GM23248 (cell line): ENCODE results near the gene MYH8. TPM values are rescaled to one million over a fixed set of nuclear protein-coding genes. Genes with fewer than 3 reads are reported as not detected.

ENCODE experiments used
- DNase-seq: peaks from one replicate; pipeline ENCODE4 v3.0.0-alpha.2; 2015
- H2AFZ ChIP-seq: fragments of 200-600 bp; sonication (generic); 2 replicates; pipeline ENCODE4 v1.6.1; 2016; ENCODE audit warnings: antibody characterized with exemption
- H3F3A ChIP-seq: fragments of 200-600 bp; sonication (generic); 2 replicates; pipeline ENCODE4 v1.6.1; 2016; ENCODE audit warnings: mild to moderate bottlenecking, antibody characterized with exemption, mixed run types; ENCODE audit not compliant: insufficient read depth
- H3K27ac ChIP-seq: fragments of 200-600 bp; sonication (generic); 2 replicates; pipeline ENCODE4 v1.5.1; 2016; ENCODE audit warnings: mild to moderate bottlenecking
- H3K27me3 ChIP-seq: fragments of 200-600 bp; sonication (generic); replicated peaks from 2 replicates; pipeline ENCODE4 v1.6.1; 2016; ENCODE audit warnings: mild to moderate bottlenecking; ENCODE audit not compliant: insufficient read depth
- H3K36me3 ChIP-seq: fragments of 200-600 bp; sonication (generic); 2 replicates; pipeline ENCODE4 v1.6.1; 2016; ENCODE audit warnings: low read depth, mild to moderate bottlenecking
- H3K4me1 ChIP-seq: fragments of 200-600 bp; sonication (generic); 2 replicates; pipeline ENCODE4 v1.6.1; 2016; ENCODE audit warnings: mild to moderate bottlenecking; ENCODE audit not compliant: insufficient read depth
- H3K4me2 ChIP-seq: fragments of 200-600 bp; sonication (generic); one replicate; pipeline ENCODE4 v1.6.1; 2016; ENCODE audit warnings: mild to moderate bottlenecking; ENCODE audit not compliant: unreplicated experiment
- H3K4me3 ChIP-seq: fragments of 200-600 bp; sonication (generic); 2 replicates; pipeline ENCODE4 v1.5.1; 2016; ENCODE audit warnings: mild to moderate bottlenecking
- H3K79me2 ChIP-seq: fragments of 200-600 bp; sonication (generic); 2 replicates; pipeline ENCODE4 v1.6.1; 2016; ENCODE audit warnings: mild to moderate bottlenecking; ENCODE audit not compliant: insufficient read depth
- H3K9ac ChIP-seq: fragments of 200-600 bp; sonication (generic); 2 replicates; pipeline ENCODE4 v1.6.1; 2016; ENCODE audit warnings: mild to moderate bottlenecking
- H3K9me2 ChIP-seq: fragments of 200-600 bp; sonication (generic); 2 replicates; pipeline ENCODE4 v1.6.1; 2016; ENCODE audit warnings: mixed run types, mild to moderate bottlenecking, moderate library complexity; ENCODE audit not compliant: insufficient read depth
- H3K9me3 ChIP-seq: fragments of 200-600 bp; sonication (generic); one replicate; pipeline ENCODE4 v1.6.1; 2017; ENCODE audit warnings: low read depth
- H4K20me1 ChIP-seq: fragments of 200-600 bp; sonication (generic); 2 replicates; pipeline ENCODE4 v1.6.0; 2016; ENCODE audit not compliant: insufficient read depth
- EZH2 ChIP-seq: fragments of 200-600 bp; sonication (generic); IDR thresholded peaks from 2 replicates; pipeline ENCODE4 v1.6.1; 2018; ENCODE audit warnings: antibody characterized with exemption, mild to moderate bottlenecking; ENCODE audit not compliant: insufficient read depth, poor library complexity, severe bottlenecking
- EZH2phosphoT487 ChIP-seq: fragments of 200-600 bp; sonication (generic); IDR thresholded peaks from 2 replicates; pipeline ENCODE4 v1.6.1; 2018; ENCODE audit warnings: antibody characterized with exemption, moderate library complexity, mild to moderate bottlenecking, low read depth; ENCODE audit not compliant: insufficient read depth
- WGBS, 2 experiments: methylation state at CpG; one replicate each; pipeline ENCODE4 v1.1.6; 2015 to 2017; ENCODE audit warnings: low lambda C conversion rate in 2 of 2, low coverage in 1 of 2; ENCODE audit errors: missing lambda C conversion rate in 2 of 2; 5-methylcytosine and 5-hydroxymethylcytosine counted together
- in situ Hi-C: fragments of 300-500 bp; cut with MboI; formaldehyde crosslinking; loops from 2 replicates; pipeline ENCODE4 v1.15.0; 2020
- polyA plus RNA-seq: library from polyadenylated mRNA; unstranded; fragments of >200 nt; fragmentation: Nextera tagmentation; extraction: Ambion mirVana; gene quantifications from 2 replicates; pipeline ENCODE4 v1.2.1, GENCODE V29; 2016
- total RNA-seq: library from RNA; depleted of rRNA; stranded (reverse); fragments of >200 nt; shearing (Covaris generic); gene quantifications from 2 replicates; pipeline ENCODE4 v1.2.3, GENCODE V29; 2014

The MYH8 gene
- total and polyA plus RNA-seq, 2 experiments from 2014 or later = not detected

- Histone ChIP-seq H3K36me3 (no peaks in the 10 kb centered on the region), H3F3A (no peaks in the 10 kb centered on the region), H3K9me3 (no peaks in the 10 kb centered on the region), H3K4me2 (no peak overlapping the region), H3K4me3 (no peak overlapping the region), H3K9ac (no peak overlapping the region), H3K79me2 (no peaks in the 10 kb centered on the region), H3K27ac (no peak overlapping the region), H4K20me1 (no peaks in the 10 kb centered on the region), H3K4me1 (no peaks in the 10 kb centered on the region), H3K27me3 (peaks cover 4% of the 10 kb centered on the region; the same call in 1 of the 2 replicates), H2AFZ (no peak overlapping the region), H3K9me2 (no peaks in the 10 kb centered on the region)
- WGBS, 2 experiments = 64 to 71% methylated on average over 14 of the region's 14 CpGs
- in situ Hi-C loops = no loop called here
- DNase-seq = no peak
- TF ChIP-seq EZH2 (no peak), EZH2phosphoT487 (no peak)
These were observed 25.1 kb downstream of the MYH8 start for GRCh38 chr17:10396524-10397163.

- peaks cover 11% of the 10 kb centered on the region for H3K27me3 ChIP-seq
- TF ChIP-seq EZH2 (no peak), EZH2phosphoT487 (no peak)
- no peak overlapping the region for H3K27ac ChIP-seq
- no peaks in the 10 kb centered on the region for H3F3A ChIP-seq
- in situ Hi-C loops = no loop called here
- no peak overlapping the region for H3K9ac ChIP-seq
- no peaks in the 10 kb centered on the region for H3K9me2 ChIP-seq
- no peak for DNase-seq
- H3K36me3 ChIP-seq = no peaks in the 10 kb centered on the region
- H3K9me3 ChIP-seq = no peaks in the 10 kb centered on the region
- no peaks in the 10 kb centered on the region for H3K79me2 ChIP-seq
- H3K4me3 ChIP-seq = no peak overlapping the region
- H3K4me1 ChIP-seq = no peaks in the 10 kb centered on the region
- no peak overlapping the region for H2AFZ ChIP-seq
- H4K20me1 ChIP-seq = no peaks in the 10 kb centered on the region
- 57 to 65% methylated on average over 6 of the region's 6 CpGs for WGBS, 2 experiments
- H3K4me2 ChIP-seq = no peak overlapping the region
These were observed 27.4 kb downstream of the MYH8 start for GRCh38 chr17:10394201-10394887.

GRCh38 chr17:10392880-10393279, 28.9 kb downstream of the MYH8 start:
- H3K36me3 ChIP-seq = no peaks in the 10 kb centered on the region
- no peaks in the 10 kb centered on the region for H3K4me1 ChIP-seq
- no peak overlapping the region for H3K27ac ChIP-seq
- in situ Hi-C loops = no loop called here
- no peak overlapping the region for H2AFZ ChIP-seq
- no peaks in the 10 kb centered on the region for H3F3A ChIP-seq
- TF ChIP-seq EZH2phosphoT487 = no peak
- no peak for TF ChIP-seq EZH2
- no peaks in the 10 kb centered on the region for H3K9me2 ChIP-seq
- no peaks in the 10 kb centered on the region for H4K20me1 ChIP-seq
- DNase-seq = no peak
- 48 to 51% methylated on average over 9 of the region's 9 CpGs for WGBS, 2 experiments
- H3K4me2 ChIP-seq = no peak overlapping the region
- H3K27me3 ChIP-seq = peaks cover 18% of the 10 kb centered on the region
- no peak overlapping the region for H3K9ac ChIP-seq
- no peaks in the 10 kb centered on the region for H3K9me3 ChIP-seq
- H3K4me3 ChIP-seq = no peak overlapping the region
- no peaks in the 10 kb centered on the region for H3K79me2 ChIP-seq

- H3K79me2 ChIP-seq = no peaks in the 10 kb centered on the region
- no peak overlapping the region for H3K4me2 ChIP-seq
- no peak for TF ChIP-seq EZH2phosphoT487
- TF ChIP-seq EZH2 = no peak
- DNase-seq = no peak
- no peaks in the 10 kb centered on the region for H3K9me2 ChIP-seq
- no peaks in the 10 kb centered on the region for H3F3A ChIP-seq
- no peak overlapping the region for H3K9ac ChIP-seq
- 41 to 48% methylated on average over 6 of the region's 6 CpGs for WGBS, 2 experiments
- no peak overlapping the region for H2AFZ ChIP-seq
- in situ Hi-C loops = no loop called here
- no peak overlapping the region for H3K27ac ChIP-seq
- H3K4me3 ChIP-seq = no peak overlapping the region
- no peaks in the 10 kb centered on the region for H3K9me3 ChIP-seq
- H3K36me3 ChIP-seq = no peaks in the 10 kb centered on the region
- no peaks in the 10 kb centered on the region for H4K20me1 ChIP-seq
- peaks cover 27% of the 10 kb centered on the region for H3K27me3 ChIP-seq
- H3K4me1 ChIP-seq = no peaks in the 10 kb centered on the region
These were observed 35.9 kb downstream of the MYH8 start for GRCh38 chr17:10385871-10386270.
